ENCODE data around the gene ITPKC. TPM values are rescaled to one million over a fixed set of nuclear protein-coding genes. Genes with fewer than 3 reads are reported as not detected.
A peak's percentile ranks its signal among the peaks of the same experiment; 100 is the strongest.

The ITPKC gene
- total and polyA plus RNA-seq, 2 of the 13 experiments (the other 11 are each of a cell fraction or from before 2014, with no cell fraction given) = 6.9 to 11.2 TPM

- TF ChIP-seq ATM (IDR thresholded peaks at IDR 0.05; ENCODE audit: borderline replicate concordance) = no peak
- TF ChIP-seq HNRNPK (IDR thresholded peaks at IDR 0.05; ENCODE audit: low read depth, low read length, poor library complexity, severe bottlenecking) = no peak
- no peak for TF ChIP-seq ZBTB33 (CRISPR knock-in tag; IDR thresholded peaks at IDR 0.05)
- no peak for TF ChIP-seq BRD4 (CRISPR knock-in tag; IDR thresholded peaks at IDR 0.05)
- no peak for TF ChIP-seq CHCHD3 (CRISPR knock-in tag; IDR thresholded peaks at IDR 0.05)
- TF ChIP-seq ZNF589 (CRISPR knock-in tag; conservative IDR thresholded peaks at IDR 0.05) = no peak
- TF ChIP-seq PHB2 (IDR thresholded peaks at IDR 0.05; ENCODE audit: partially characterized antibody) = no peak
- TF ChIP-seq ZNF777 (CRISPR knock-in tag; IDR thresholded peaks at IDR 0.05) = no peak
- TF ChIP-seq PRMT3 (CRISPR knock-in tag; IDR thresholded peaks at IDR 0.05; ENCODE audit: borderline replicate concordance, low read depth) = no peak
- TF ChIP-seq ZBTB38 (CRISPR knock-in tag; IDR thresholded peaks at IDR 0.05) = peak; percentile 12; the same call in 1 of the 2 replicates
- TF ChIP-seq ZNF549 (CRISPR knock-in tag; IDR thresholded peaks at IDR 0.05) = no peak
- no peak for TF ChIP-seq RFX5 (IDR thresholded peaks at IDR 0.05; ENCODE audit: low read depth, low read length)
- TF ChIP-seq ETV6 (CRISPR knock-in tag; conservative IDR thresholded peaks at IDR 0.05) = no peak
- TF ChIP-seq POGK (CRISPR knock-in tag; conservative IDR thresholded peaks at IDR 0.05) = no peak
- TF ChIP-seq ZSCAN21 (CRISPR knock-in tag; IDR thresholded peaks at IDR 0.05; ENCODE audit: borderline replicate concordance) = no peak
- no peak for TF ChIP-seq ZNF850 (CRISPR knock-in tag; conservative IDR thresholded peaks at IDR 0.05)
- peak; percentile 66; the same call in 1 of the 2 replicates for TF ChIP-seq ELF4 (CRISPR knock-in tag; IDR thresholded peaks at IDR 0.05; ENCODE audit: borderline replicate concordance)
- no peak for TF ChIP-seq HDAC6 (IDR thresholded peaks at IDR 0.05; ENCODE audit: low read depth, low read length)
- TF ChIP-seq, protein P1, sequence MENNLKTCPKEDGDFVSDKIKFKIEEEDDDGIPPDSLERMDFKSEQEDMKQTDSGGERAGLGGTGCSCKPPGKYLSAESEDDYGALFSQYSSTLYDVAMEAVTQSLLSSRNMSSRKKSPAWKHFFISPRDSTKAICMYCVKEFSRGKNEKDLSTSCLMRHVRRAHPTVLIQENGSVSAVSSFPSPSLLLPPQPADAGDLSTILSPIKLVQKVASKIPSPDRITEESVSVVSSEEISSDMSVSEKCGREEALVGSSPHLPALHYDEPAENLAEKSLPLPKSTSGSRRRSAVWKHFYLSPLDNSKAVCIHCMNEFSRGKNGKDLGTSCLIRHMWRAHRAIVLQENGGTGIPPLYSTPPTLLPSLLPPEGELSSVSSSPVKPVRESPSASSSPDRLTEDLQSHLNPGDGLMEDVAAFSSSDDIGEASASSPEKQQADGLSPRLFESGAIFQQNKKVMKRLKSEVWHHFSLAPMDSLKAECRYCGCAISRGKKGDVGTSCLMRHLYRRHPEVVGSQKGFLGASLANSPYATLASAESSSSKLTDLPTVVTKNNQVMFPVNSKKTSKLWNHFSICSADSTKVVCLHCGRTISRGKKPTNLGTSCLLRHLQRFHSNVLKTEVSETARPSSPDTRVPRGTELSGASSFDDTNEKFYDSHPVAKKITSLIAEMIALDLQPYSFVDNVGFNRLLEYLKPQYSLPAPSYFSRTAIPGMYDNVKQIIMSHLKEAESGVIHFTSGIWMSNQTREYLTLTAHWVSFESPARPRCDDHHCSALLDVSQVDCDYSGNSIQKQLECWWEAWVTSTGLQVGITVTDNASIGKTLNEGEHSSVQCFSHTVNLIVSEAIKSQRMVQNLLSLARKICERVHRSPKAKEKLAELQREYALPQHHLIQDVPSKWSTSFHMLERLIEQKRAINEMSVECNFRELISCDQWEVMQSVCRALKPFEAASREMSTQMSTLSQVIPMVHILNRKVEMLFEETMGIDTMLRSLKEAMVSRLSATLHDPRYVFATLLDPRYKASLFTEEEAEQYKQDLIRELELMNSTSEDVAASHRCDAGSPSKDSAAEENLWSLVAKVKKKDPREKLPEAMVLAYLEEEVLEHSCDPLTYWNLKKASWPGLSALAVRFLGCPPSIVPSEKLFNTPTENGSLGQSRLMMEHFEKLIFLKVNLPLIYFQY (CRISPR knock-in tag; IDR thresholded peaks at IDR 0.05; ENCODE audit: borderline replicate concordance) = no peak
- no peak for TF ChIP-seq FOXK2 (IDR thresholded peaks at IDR 0.05)
- TF ChIP-seq DNMT1 (CRISPR knock-in tag; IDR thresholded peaks at IDR 0.05) = no peak
- no peak for TF ChIP-seq RCOR2 (CRISPR knock-in tag; IDR thresholded peaks at IDR 0.05)
- no peak for TF ChIP-seq TCF12 (IDR thresholded peaks at IDR 0.05)
- TF ChIP-seq TCF12 (CRISPR knock-in tag; IDR thresholded peaks at IDR 0.05) = no peak
These were observed 2.2 kb upstream of the ITPKC start (continued) for GRCh38 chr19:40714441-40715299.

Measured in HepG2 (cell line).